ENCODE results near the gene RHBDF2. TPM values are rescaled to one million over a fixed set of nuclear protein-coding genes. Genes with fewer than 3 reads are reported as not detected.

The RHBDF2 gene
- total RNA-seq, 1 donor from 2014 or later: 11.8 TPM

GRCh38 chr17:76475302-76475701, 25.9 kb downstream of the RHBDF2 start:
- H3K9me3 Mint-ChIP-seq (ENCODE audit: low read depth): no peaks in the 10 kb centered on the region
- no peak for DNase-seq (ENCODE audit: low spot score, unreplicated experiment)
- no peaks in the 10 kb centered on the region for H3K36me3 Mint-ChIP-seq (ENCODE audit: insufficient read depth)
- H3K4me1 Mint-ChIP-seq (ENCODE audit: low read depth): no peaks in the 10 kb centered on the region
- H3K4me3 Mint-ChIP-seq (ENCODE audit: low read depth): no peak overlapping the region
- H3K27ac Mint-ChIP-seq: no peak overlapping the region
- TF ChIP-seq CTCF (IDR thresholded peaks at IDR 0.05; ENCODE audit: unreplicated experiment): no peak
- no peaks in the 10 kb centered on the region for H3K27me3 Mint-ChIP-seq

- no peak for DNase-seq (ENCODE audit: low spot score, unreplicated experiment)
- TF ChIP-seq CTCF (IDR thresholded peaks at IDR 0.05; ENCODE audit: unreplicated experiment): no peak
- Mint-ChIP-seq H3K36me3 (ENCODE audit: insufficient read depth) (no peaks in the 10 kb centered on the region), H3K4me1 (ENCODE audit: low read depth) (no peaks in the 10 kb centered on the region), H3K27ac (no peak overlapping the region), H3K4me3 (ENCODE audit: low read depth) (no peak overlapping the region), H3K27me3 (no peaks in the 10 kb centered on the region), H3K9me3 (ENCODE audit: low read depth) (no peaks in the 10 kb centered on the region)
These were observed 26.3 kb downstream of the RHBDF2 start for GRCh38 chr17:76474894-76475293.

GRCh38 chr17:76474238-76474637, 27.0 kb downstream of the RHBDF2 start:
- no peak for TF ChIP-seq CTCF (IDR thresholded peaks at IDR 0.05; ENCODE audit: unreplicated experiment)
- Mint-ChIP-seq H3K27ac (no peak overlapping the region), H3K9me3 (ENCODE audit: low read depth) (no peaks in the 10 kb centered on the region), H3K4me1 (ENCODE audit: low read depth) (no peaks in the 10 kb centered on the region), H3K4me3 (ENCODE audit: low read depth) (no peak overlapping the region), H3K36me3 (ENCODE audit: insufficient read depth) (no peaks in the 10 kb centered on the region), H3K27me3 (no peaks in the 10 kb centered on the region)
- DNase-seq (ENCODE audit: low spot score, unreplicated experiment): no peak

GRCh38 chr17:76473541-76473985, 27.7 kb downstream of the RHBDF2 start:
- Mint-ChIP-seq H3K4me3 (ENCODE audit: low read depth) (no peak overlapping the region), H3K4me1 (ENCODE audit: low read depth) (no peaks in the 10 kb centered on the region), H3K9me3 (ENCODE audit: low read depth) (no peaks in the 10 kb centered on the region), H3K27me3 (no peaks in the 10 kb centered on the region), H3K36me3 (ENCODE audit: insufficient read depth) (no peaks in the 10 kb centered on the region), H3K27ac (no peak overlapping the region)
- peak; percentile 47 for TF ChIP-seq CTCF (IDR thresholded peaks at IDR 0.05; ENCODE audit: unreplicated experiment)
- DNase-seq (ENCODE audit: low spot score, unreplicated experiment): no peak

- no peaks in the 10 kb centered on the region for H3K4me1 Mint-ChIP-seq (ENCODE audit: low read depth)
- H3K9me3 Mint-ChIP-seq (ENCODE audit: low read depth): no peaks in the 10 kb centered on the region
- no peak for TF ChIP-seq CTCF (IDR thresholded peaks at IDR 0.05; ENCODE audit: unreplicated experiment)
- H3K36me3 Mint-ChIP-seq (ENCODE audit: insufficient read depth): no peaks in the 10 kb centered on the region
- DNase-seq (ENCODE audit: low spot score, unreplicated experiment): no peak
- no peak overlapping the region for H3K4me3 Mint-ChIP-seq (ENCODE audit: low read depth)
- H3K27me3 Mint-ChIP-seq: no peaks in the 10 kb centered on the region
- H3K27ac Mint-ChIP-seq: no peak overlapping the region
These were observed 28.5 kb downstream of the RHBDF2 start for GRCh38 chr17:76472726-76473125.
